A673 (cell line): ENCODE measurements around the gene ADAMTS13. TPM values are rescaled to one million over a fixed set of nuclear protein-coding genes. Genes with fewer than 3 reads are reported as not detected.

ENCODE experiments used
- BruUV-seq: library from RNA; stranded (reverse); fragments of 400-500 nt; replicated peaks from 2 replicates; lab custom pipeline; 2021; lab: Mats Ljungman, UMichigan
- CTCF ChIA-PET: fragments of 300-600 bp; sonication (Branson Sonifier 250); formaldehyde crosslinking; loops from one replicate; lab custom pipeline; 2022; ENCODE audit warnings: antibody characterized with exemption; lab: Charles Lee
- POLR2A ChIA-PET: fragments of 300-600 bp; sonication (Branson Sonifier 250); formaldehyde crosslinking; loops from one replicate; lab custom pipeline; 2022; ENCODE audit warnings: antibody characterized with exemption; ENCODE audit not compliant: low non-redundant PET; lab: Charles Lee
- DNase-seq: peaks from one replicate; pipeline ENCODE4 v3.0.0-alpha.2; 2015; ENCODE audit warnings: low spot score
- H3K27ac ChIP-seq: fragments of 200-600 bp; sonication (generic); 2 replicates; pipeline ENCODE4 v1.5.1; 2016; ENCODE audit warnings: mixed run types, low read depth, mild to moderate bottlenecking, mixed read lengths, antibody characterized with exemption, low read length; ENCODE audit not compliant: poor library complexity, severe bottlenecking
- H3K27me3 ChIP-seq: fragments of 200-600 bp; sonication (generic); replicated peaks from 2 replicates; pipeline ENCODE4 v1.6.1; 2017; ENCODE audit warnings: mixed run types, low read depth, mild to moderate bottlenecking, mixed read lengths, antibody characterized with exemption, low read length; ENCODE audit not compliant: insufficient read depth, poor library complexity
- H3K36me3 ChIP-seq: fragments of 200-600 bp; sonication (generic); 2 replicates; pipeline ENCODE4 v1.6.1; 2016; ENCODE audit warnings: mixed run types, mild to moderate bottlenecking, mixed read lengths, antibody characterized with exemption, low read length; ENCODE audit not compliant: insufficient read depth, poor library complexity, severe bottlenecking
- H3K4me1 ChIP-seq: fragments of 200-600 bp; sonication (generic); 2 replicates; pipeline ENCODE4 v1.6.1; 2017; ENCODE audit warnings: mixed run types, mild to moderate bottlenecking, mixed read lengths, antibody characterized with exemption, low read length; ENCODE audit not compliant: insufficient read depth, poor library complexity, severe bottlenecking
- H3K4me3 ChIP-seq: fragments of 200-600 bp; sonication (generic); 2 replicates; pipeline ENCODE4 v1.5.1; 2016; ENCODE audit warnings: low read depth, mixed run types, mild to moderate bottlenecking, mixed read lengths, low read length; ENCODE audit not compliant: poor library complexity, severe bottlenecking
- H3K9me3 ChIP-seq: fragments of 200-600 bp; sonication (generic); 2 replicates; pipeline ENCODE4 v1.6.1; 2016; ENCODE audit warnings: mixed run types, low read depth, mild to moderate bottlenecking, mixed read lengths, antibody characterized with exemption, low read length; ENCODE audit not compliant: poor library complexity, severe bottlenecking
- CTCF ChIP-seq: fragments of 300-800, 200-600 bp; sonication (generic); conservative IDR thresholded peaks from 2 replicates; pipeline ENCODE4 v1.5.1; 2017; ENCODE audit warnings: low read depth, mild to moderate bottlenecking, antibody characterized with exemption, low read length, moderate library complexity, mixed read lengths
- EZH2 ChIP-seq: fragments of 200-600 bp; sonication (generic); IDR thresholded peaks from 2 replicates; pipeline ENCODE4 v1.6.1; 2017; ENCODE audit warnings: borderline replicate concordance, low read depth, mild to moderate bottlenecking, mixed read lengths, antibody characterized with exemption, low read length; ENCODE audit not compliant: poor library complexity, severe bottlenecking
- intact Hi-C: fragments of 100-400 bp; cut with micrococcal nuclease; formaldehyde crosslinking; loops from one replicate; pipeline ENCODE4 v1.10.0; 2022; ENCODE audit not compliant: unreplicated experiment
- total RNA-seq: library from RNA; stranded (reverse); gene quantifications from 2 replicates; pipeline ENCODE4 v1.2.3, GENCODE V29; 2021

ADAMTS13 gene
- total RNA-seq, 1 experiment from 2014 or later = 1.3 TPM

- TF ChIP-seq CTCF (no peak), EZH2 (no peak)
- Histone ChIP-seq H3K36me3 (peaks cover 56% of the 10 kb centered on the region), H3K9me3 (no peaks in the 10 kb centered on the region), H3K27ac (no peak overlapping the region), H3K27me3 (no peaks in the 10 kb centered on the region), H3K4me1 (no peaks in the 10 kb centered on the region), H3K4me3 (no peak overlapping the region)
- ChIA-PET CTCF (no interaction called here), POLR2A (no interaction called here)
- no TSS peak for BruUV-seq
- DNase-seq = no peak
- intact Hi-C loops = no loop called here
Measured at GRCh38 chr9:133408042-133408441, 14.1 kb upstream of the ADAMTS13 start.

- POLR2A ChIA-PET = no interaction called here
- Histone ChIP-seq H3K4me3 (no peak overlapping the region), H3K9me3 (no peaks in the 10 kb centered on the region), H3K4me1 (peaks cover 7% of the 10 kb centered on the region), H3K27ac (no peak overlapping the region), H3K27me3 (no peaks in the 10 kb centered on the region), H3K36me3 (peaks cover 22% of the 10 kb centered on the region)
- TF ChIP-seq CTCF = no peak
- TF ChIP-seq EZH2 = no peak
- DNase-seq = no peak
- CTCF ChIA-PET = no interaction called here
- BruUV-seq = no TSS peak
- intact Hi-C loops = no loop called here
Measured at GRCh38 chr9:133415170-133415569, 7.0 kb upstream of the ADAMTS13 start.

GRCh38 chr9:133417541-133418461, 4.4 kb upstream of the ADAMTS13 start, which contains the start of gene REXO4:
TSS of gene REXO4 (minus strand) at chr9:133418010. CDS start at chr9:133417844, 166 bp downstream.
- peaks cover 1% of the 10 kb centered on the region for H3K36me3 ChIP-seq
- BruUV-seq = TSS peak; percentile 83
- intact Hi-C loops = no loop called here
- peaks cover 7% of the 10 kb centered on the region for H3K4me1 ChIP-seq
- peak; percentile 92 for DNase-seq
- ChIA-PET POLR2A (no interaction called here), CTCF (no interaction called here)
- peak within 1 kb of the TSS; percentile 98 for H3K4me3 ChIP-seq
- H3K9me3 ChIP-seq = no peaks in the 10 kb centered on the region
- TF ChIP-seq CTCF (no peak), EZH2 (no peak)
- peak within 1 kb of the TSS; percentile 92 for H3K27ac ChIP-seq
- H3K27me3 ChIP-seq = no peaks in the 10 kb centered on the region
